ENCODE measurements around the gene EDA2R. TPM values are rescaled to one million over a fixed set of nuclear protein-coding genes. Genes with fewer than 3 reads are reported as not detected.
A peak's percentile ranks its signal among the peaks of the same experiment; 100 is the strongest.

The EDA2R gene
- total RNA-seq, 1 donor: 13.4 TPM

GRCh38 chrX:66672106-66672505 lies 33.2 kb upstream of the EDA2R start:
- H3K79me2 ChIP-seq (ENCODE audit: insufficient read depth, low read length): no peaks in the 10 kb centered on the region
- H3K4me1 ChIP-seq (ENCODE audit: insufficient read depth, low read length): peaks cover 4% of the 10 kb centered on the region
- H3K27ac ChIP-seq (ENCODE audit: low read depth, low read length): no peak overlapping the region
- no peaks in the 10 kb centered on the region for H3K27me3 ChIP-seq (ENCODE audit: insufficient read depth, low read length)
- no peaks in the 10 kb centered on the region for H4K20me1 ChIP-seq (ENCODE audit: insufficient read depth, low read length)
- H3K36me3 ChIP-seq (ENCODE audit: insufficient read depth, low read length): no peaks in the 10 kb centered on the region
- H2AFZ ChIP-seq (ENCODE audit: low read length): no peak overlapping the region
- DNase-seq (ENCODE audit: insufficient read length, low spot score, missing footprints): no peak
- no peaks in the 10 kb centered on the region for H3K9me3 ChIP-seq (ENCODE audit: low read depth, low read length)
- no peak overlapping the region for H3K4me2 ChIP-seq (ENCODE audit: insufficient read depth, low read length)
- no peak overlapping the region for H3K4me3 ChIP-seq (ENCODE audit: insufficient read depth, low read length)
- TF ChIP-seq CTCF (IDR thresholded peaks at IDR 0.05; ENCODE audit: extremely low read depth, low read depth, low read length): no peak

- Histone ChIP-seq H3K4me1 (ENCODE audit: insufficient read depth, low read length) (no peaks in the 10 kb centered on the region), H3K4me3 (ENCODE audit: insufficient read depth, low read length) (no peak overlapping the region), H3K27ac (ENCODE audit: low read depth, low read length) (no peak overlapping the region), H3K79me2 (ENCODE audit: insufficient read depth, low read length) (no peaks in the 10 kb centered on the region), H4K20me1 (ENCODE audit: insufficient read depth, low read length) (no peaks in the 10 kb centered on the region), H2AFZ (ENCODE audit: low read length) (no peak overlapping the region), H3K9me3 (ENCODE audit: low read depth, low read length) (no peaks in the 10 kb centered on the region), H3K4me2 (ENCODE audit: insufficient read depth, low read length) (no peak overlapping the region), H3K36me3 (ENCODE audit: insufficient read depth, low read length) (no peaks in the 10 kb centered on the region), H3K27me3 (ENCODE audit: insufficient read depth, low read length) (no peaks in the 10 kb centered on the region)
- TF ChIP-seq CTCF (IDR thresholded peaks at IDR 0.05; ENCODE audit: extremely low read depth, low read depth, low read length): no peak
- no peak for DNase-seq (ENCODE audit: insufficient read length, low spot score, missing footprints)
These were observed 15.5 kb upstream of the EDA2R start for GRCh38 chrX:66654411-66654810.

- Histone ChIP-seq H3K27ac (ENCODE audit: low read depth, low read length) (peak overlapping the region; percentile 36), H2AFZ (ENCODE audit: low read length) (no peak overlapping the region), H4K20me1 (ENCODE audit: insufficient read depth, low read length) (no peaks in the 10 kb centered on the region), H3K27me3 (ENCODE audit: insufficient read depth, low read length) (no peaks in the 10 kb centered on the region), H3K79me2 (ENCODE audit: insufficient read depth, low read length) (peaks cover 23% of the 10 kb centered on the region), H3K4me1 (ENCODE audit: insufficient read depth, low read length) (peaks cover 26% of the 10 kb centered on the region), H3K9me3 (ENCODE audit: low read depth, low read length) (no peaks in the 10 kb centered on the region), H3K4me3 (ENCODE audit: insufficient read depth, low read length) (no peak overlapping the region), H3K4me2 (ENCODE audit: insufficient read depth, low read length) (peak overlapping the region; percentile 35), H3K36me3 (ENCODE audit: insufficient read depth, low read length) (no peaks in the 10 kb centered on the region)
- TF ChIP-seq CTCF (IDR thresholded peaks at IDR 0.05; ENCODE audit: extremely low read depth, low read depth, low read length): no peak
- peak; percentile 39 for DNase-seq (ENCODE audit: insufficient read length, low spot score, missing footprints)
These were observed 3.5 kb downstream of the EDA2R start for GRCh38 chrX:66635360-66635759.

- no peaks in the 10 kb centered on the region for H3K36me3 ChIP-seq (ENCODE audit: insufficient read depth, low read length)
- no peak for DNase-seq (ENCODE audit: insufficient read length, low spot score, missing footprints)
- peaks cover 33% of the 10 kb centered on the region for H3K79me2 ChIP-seq (ENCODE audit: insufficient read depth, low read length)
- TF ChIP-seq CTCF (IDR thresholded peaks at IDR 0.05; ENCODE audit: extremely low read depth, low read depth, low read length): no peak
- no peaks in the 10 kb centered on the region for H4K20me1 ChIP-seq (ENCODE audit: insufficient read depth, low read length)
- no peak overlapping the region for H3K4me3 ChIP-seq (ENCODE audit: insufficient read depth, low read length)
- H3K27ac ChIP-seq (ENCODE audit: low read depth, low read length): peak overlapping the region; percentile 36
- peaks cover 26% of the 10 kb centered on the region for H3K4me1 ChIP-seq (ENCODE audit: insufficient read depth, low read length)
- no peaks in the 10 kb centered on the region for H3K27me3 ChIP-seq (ENCODE audit: insufficient read depth, low read length)
- H3K9me3 ChIP-seq (ENCODE audit: low read depth, low read length): no peaks in the 10 kb centered on the region
- no peak overlapping the region for H2AFZ ChIP-seq (ENCODE audit: low read length)
- peak overlapping the region; percentile 35 for H3K4me2 ChIP-seq (ENCODE audit: insufficient read depth, low read length)
These were observed 4.6 kb downstream of the EDA2R start for GRCh38 chrX:66634272-66634671.

Measured in osteoblast (primary cell).